Activated T-cell treated with anti-CD3 and anti-CD28 coated beads, Interleukin-2, amount 50 U/mL, for 72 hours (primary cell): ENCODE measurements around the gene CFP. TPM values are rescaled to one million over a fixed set of nuclear protein-coding genes. Genes with fewer than 3 reads are reported as not detected.

ENCODE experiments used
- ATAC-seq, 2 donors: fragments of 150-1000 bp; cut with Tn5 transposase; replicated peaks in 1 of 2; 2 replicates each; pipeline ENCODE4 v1.10.0; 2021; ENCODE audit warnings: moderate library complexity in 2 of 2, mild to moderate bottlenecking in 1 of 2
- DNase-seq, 2 donors: peaks; one replicate each; pipeline ENCODE4 v3.0.0; 2021 to 2022; ENCODE audit warnings: mixed read lengths in 1 of 2
- H3K27ac Mint-ChIP-seq: one replicate; pipeline ENCODE4 v1.8.0; 2022; ENCODE audit warnings: mild to moderate bottlenecking, moderate library complexity, mixed read lengths
- H3K27me3 Mint-ChIP-seq: one replicate; pipeline ENCODE4 v1.8.0; 2022; ENCODE audit warnings: low read depth, mixed read lengths
- H3K36me3 Mint-ChIP-seq, 2 donors: one replicate each; pipeline ENCODE4 v1.8.0; 2022; ENCODE audit warnings: mixed read lengths in 2 of 2, mild to moderate bottlenecking in 1 of 2; ENCODE audit not compliant: insufficient read depth in 2 of 2
- H3K4me1 Mint-ChIP-seq: one replicate; pipeline ENCODE4 v1.8.0; 2022; ENCODE audit warnings: low read depth, mixed read lengths
- H3K4me3 Mint-ChIP-seq, 2 donors: one replicate each; pipeline ENCODE4 v1.8.0; 2022; ENCODE audit warnings: mild to moderate bottlenecking in 2 of 2, mixed read lengths in 2 of 2, moderate library complexity in 2 of 2
- H3K9me3 Mint-ChIP-seq, 2 donors: one replicate each; pipeline ENCODE4 v1.8.0; 2022; ENCODE audit warnings: mixed read lengths in 2 of 2
- total RNA-seq, 2 donors: library from RNA; stranded (reverse); gene quantifications; one replicate each; pipeline ENCODE4 v1.2.3, GENCODE V29; 2022

CFP gene
- total RNA-seq, 2 donors from 2014 or later = 6.4 to 9.5 TPM

GRCh38 chrX:47650164-47651042 is 20.7 kb upstream of the CFP start, which contains the start of gene ELK1:
Gene ELK1 (minus strand): TSS chrX:47650563. CDS start chrX:47641441, 9,122 bp downstream.
- H3K27me3 Mint-ChIP-seq = peaks cover 4% of the 10 kb centered on the region
- no peaks in the 10 kb centered on the region for H3K9me3 Mint-ChIP-seq
- peak within 1 kb of the TSS; percentile 95 for H3K27ac Mint-ChIP-seq
- DNase-seq = peak; percentile 88 to 92
- peak; percentile 91 to 92 for ATAC-seq
- peaks cover 24% of the 10 kb centered on the region for H3K4me1 Mint-ChIP-seq
- H3K4me3 Mint-ChIP-seq = peak within 1 kb of the TSS; percentile 89 to 92
- H3K36me3 Mint-ChIP-seq = peaks cover 11 to 14% of the 10 kb centered on the region in 2 donors

DNA sequence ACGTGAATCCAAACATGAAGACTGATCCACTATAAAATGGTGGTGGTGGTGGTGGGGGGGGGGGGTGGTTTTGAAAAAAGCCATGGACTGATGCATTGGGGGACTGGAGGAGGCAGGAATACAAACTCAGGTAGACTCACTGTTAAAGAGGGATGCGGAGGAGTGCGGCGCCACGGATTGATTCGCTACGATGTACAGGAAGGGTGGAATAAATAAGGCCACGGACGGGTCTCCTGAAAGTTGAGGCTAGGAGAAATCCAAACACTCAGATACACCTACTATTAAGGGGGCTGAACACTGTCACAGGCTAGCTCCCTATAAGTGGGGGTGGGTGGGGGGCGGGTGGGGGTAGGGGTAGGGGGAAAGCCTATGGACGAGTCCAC is 20.0 kb upstream of the CFP start:
- H3K36me3 Mint-ChIP-seq = peaks cover 11 to 14% of the 10 kb centered on the region in 2 donors
- H3K27ac Mint-ChIP-seq = peak overlapping the region; percentile 86
- DNase-seq = no peak
- ATAC-seq = no peak
- H3K4me1 Mint-ChIP-seq = peaks cover 27% of the 10 kb centered on the region
- H3K4me3 Mint-ChIP-seq = peak overlapping the region; percentile 89 to 92
- no peaks in the 10 kb centered on the region for H3K9me3 Mint-ChIP-seq
- peaks cover 4% of the 10 kb centered on the region for H3K27me3 Mint-ChIP-seq

DNA sequence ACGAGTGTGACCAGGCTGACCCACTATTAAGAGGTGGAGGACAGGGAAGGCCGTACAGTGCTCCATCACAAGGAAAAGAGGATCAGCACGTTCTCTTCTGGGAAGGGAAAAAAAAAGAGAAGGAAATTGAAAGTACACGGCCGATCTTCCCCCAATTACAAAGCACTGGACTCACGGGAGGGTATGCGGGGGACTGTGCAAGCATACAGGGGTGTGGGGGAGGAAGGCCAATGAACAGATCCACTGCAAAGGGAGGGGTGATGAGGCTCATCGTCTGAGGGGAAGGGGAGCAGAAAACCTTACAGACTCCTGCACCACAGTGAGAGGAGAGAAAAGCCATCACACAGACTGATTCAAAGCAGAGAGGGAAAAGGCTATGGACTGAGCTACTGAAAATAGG is 19.5 kb upstream of the CFP start:
- H3K36me3 Mint-ChIP-seq = peaks cover 10 to 14% of the 10 kb centered on the region in 2 donors
- peaks cover 8% of the 10 kb centered on the region for H3K27me3 Mint-ChIP-seq
- DNase-seq (no peak), ATAC-seq (no peak)
- H3K27ac Mint-ChIP-seq = peak overlapping the region; percentile 86
- peaks cover 32% of the 10 kb centered on the region for H3K4me1 Mint-ChIP-seq
- H3K4me3 Mint-ChIP-seq = peak overlapping the region; percentile 89 to 92
- no peaks in the 10 kb centered on the region for H3K9me3 Mint-ChIP-seq

GRCh38 chrX:47648376-47648775 is 18.6 kb upstream of the CFP start:
- DNase-seq = no peak
- H3K27me3 Mint-ChIP-seq = peaks cover 11% of the 10 kb centered on the region
- H3K27ac Mint-ChIP-seq = peak overlapping the region; percentile 86
- H3K4me3 Mint-ChIP-seq = peak overlapping the region; percentile 89 to 92
- H3K9me3 Mint-ChIP-seq = no peaks in the 10 kb centered on the region
- peaks cover 35% of the 10 kb centered on the region for H3K4me1 Mint-ChIP-seq
- H3K36me3 Mint-ChIP-seq = peaks cover 10 to 14% of the 10 kb centered on the region in 2 donors
- no peak for ATAC-seq

- H3K27ac Mint-ChIP-seq = no peak overlapping the region
- no peaks in the 10 kb centered on the region for H3K9me3 Mint-ChIP-seq
- peaks cover 35% of the 10 kb centered on the region for H3K4me1 Mint-ChIP-seq
- ATAC-seq (no peak), DNase-seq (no peak)
- peak overlapping the region in 1 of 2 donors; percentile 26 for H3K4me3 Mint-ChIP-seq
- H3K27me3 Mint-ChIP-seq = peaks cover 11% of the 10 kb centered on the region
- peaks cover 8 to 13% of the 10 kb centered on the region in 2 donors for H3K36me3 Mint-ChIP-seq
Measured at GRCh38 chrX:47646636-47647035, 16.9 kb upstream of the CFP start.

GRCh38 chrX:47645530-47645929 is 15.8 kb upstream of the CFP start:
- no peak for DNase-seq
- H3K27me3 Mint-ChIP-seq = peaks cover 11% of the 10 kb centered on the region
- H3K9me3 Mint-ChIP-seq = no peaks in the 10 kb centered on the region
- H3K27ac Mint-ChIP-seq = no peak overlapping the region
- peaks cover 24% of the 10 kb centered on the region for H3K4me1 Mint-ChIP-seq
- no peak overlapping the region for H3K4me3 Mint-ChIP-seq
- ATAC-seq = no peak
- peaks cover 14 to 15% of the 10 kb centered on the region in 2 donors for H3K36me3 Mint-ChIP-seq

DNA sequence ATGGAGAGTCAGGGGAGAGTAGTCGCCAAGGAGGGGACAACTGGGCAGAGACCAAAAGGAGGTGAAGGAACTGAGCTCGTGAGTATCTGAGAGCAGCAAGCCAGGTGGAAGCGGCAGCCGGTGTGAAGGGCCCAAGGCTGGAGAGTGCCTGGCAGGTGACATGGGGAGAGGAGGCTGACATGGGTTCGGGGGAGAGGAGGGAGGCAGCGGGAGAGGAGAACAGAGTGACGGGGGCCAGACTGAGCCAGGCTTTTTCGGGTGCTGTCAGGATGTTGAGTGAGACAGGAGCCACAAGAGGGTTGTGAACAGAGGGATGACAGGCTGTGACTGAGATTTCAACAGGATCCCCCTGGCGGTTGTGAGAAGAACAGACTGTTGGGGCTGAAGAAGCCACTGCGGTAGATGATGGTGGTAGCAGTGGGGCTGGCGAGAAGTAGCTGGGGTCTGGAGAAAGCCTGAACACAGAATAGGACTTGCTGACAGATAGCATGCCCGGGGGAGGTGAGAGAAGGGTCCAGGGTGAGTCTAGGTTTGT is 14.9 kb upstream of the CFP start:
- no peak for DNase-seq
- Mint-ChIP-seq H3K27ac (peak overlapping the region; percentile 80), H3K36me3 (peaks cover 20 to 23% of the 10 kb centered on the region in 2 donors), H3K4me1 (peaks cover 24% of the 10 kb centered on the region), H3K9me3 (peaks cover 1 to 2% of the 10 kb centered on the region in 2 donors), H3K4me3 (no peak overlapping the region), H3K27me3 (peaks cover 11% of the 10 kb centered on the region)
- peak in 1 of 2 donors; percentile 26 for ATAC-seq

GRCh38 chrX:47643926-47644325 is 14.2 kb upstream of the CFP start:
- Mint-ChIP-seq H3K9me3 (peaks cover 1 to 2% of the 10 kb centered on the region in 2 donors), H3K36me3 (peaks cover 20 to 25% of the 10 kb centered on the region in 2 donors), H3K4me1 (peaks cover 25% of the 10 kb centered on the region), H3K4me3 (no peak overlapping the region), H3K27me3 (peaks cover 11% of the 10 kb centered on the region), H3K27ac (peak overlapping the region; percentile 80)
- no peak for ATAC-seq
- no peak for DNase-seq

GRCh38 chrX:47638816-47639215 is 9.1 kb upstream of the CFP start:
- peaks cover 14% of the 10 kb centered on the region for H3K4me1 Mint-ChIP-seq
- H3K9me3 Mint-ChIP-seq = peaks cover 1 to 2% of the 10 kb centered on the region in 2 donors
- H3K36me3 Mint-ChIP-seq = peaks cover 21 to 33% of the 10 kb centered on the region in 2 donors
- no peak overlapping the region for H3K27ac Mint-ChIP-seq
- no peak for ATAC-seq
- DNase-seq = no peak
- peak overlapping the region in 1 of 2 donors; percentile 9 for H3K4me3 Mint-ChIP-seq
- H3K27me3 Mint-ChIP-seq = no peaks in the 10 kb centered on the region

DNA sequence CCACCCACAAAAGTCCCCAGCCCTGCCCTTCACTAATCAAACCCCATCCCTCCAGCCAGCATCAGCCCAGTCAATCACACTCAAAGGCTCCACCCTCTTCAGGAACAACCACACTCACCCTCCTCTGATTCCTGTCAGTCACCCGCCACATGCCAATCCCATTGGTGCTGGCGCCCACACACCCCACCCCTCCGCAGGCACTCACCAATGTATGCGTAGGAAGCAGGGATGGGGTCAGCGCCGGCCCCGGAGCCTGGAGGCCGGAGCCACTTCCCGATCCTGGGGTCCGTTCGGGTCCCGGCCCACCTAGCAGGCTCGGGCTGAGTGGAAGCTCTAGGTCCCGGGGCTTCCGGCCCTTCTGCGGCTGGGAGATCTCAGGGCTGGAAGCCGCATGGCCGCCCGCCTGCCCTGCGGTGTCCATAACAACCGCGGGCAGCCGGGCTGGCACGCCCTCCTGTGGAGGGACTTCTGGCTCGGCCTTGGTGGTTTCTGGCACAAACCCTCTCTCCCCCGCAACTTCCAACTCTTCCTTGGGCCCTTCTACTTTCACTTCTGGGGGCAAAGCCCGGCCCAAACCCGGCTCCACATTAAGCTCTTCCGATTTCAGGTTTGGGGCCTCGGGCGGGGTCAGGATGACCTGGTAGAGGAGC is 7.9 kb upstream of the CFP start:
- DNase-seq = peak; percentile 21 to 45
- H3K27me3 Mint-ChIP-seq = no peaks in the 10 kb centered on the region
- peaks cover 21 to 33% of the 10 kb centered on the region in 2 donors for H3K36me3 Mint-ChIP-seq
- no peak overlapping the region for H3K27ac Mint-ChIP-seq
- H3K9me3 Mint-ChIP-seq = peaks cover 1 to 2% of the 10 kb centered on the region in 2 donors
- peak overlapping the region; percentile 42 to 59 for H3K4me3 Mint-ChIP-seq
- ATAC-seq = peak; percentile 50 to 54
- peaks cover 14% of the 10 kb centered on the region for H3K4me1 Mint-ChIP-seq

- peak; percentile 30 to 57 for DNase-seq
- H3K27ac Mint-ChIP-seq = no peak overlapping the region
- H3K27me3 Mint-ChIP-seq = no peaks in the 10 kb centered on the region
- H3K4me1 Mint-ChIP-seq = peaks cover 17% of the 10 kb centered on the region
- H3K36me3 Mint-ChIP-seq = peaks cover 12 to 19% of the 10 kb centered on the region in 2 donors
- H3K9me3 Mint-ChIP-seq = peaks cover 1 to 2% of the 10 kb centered on the region in 2 donors
- peak; percentile 84 to 85 for ATAC-seq
- H3K4me3 Mint-ChIP-seq = no peak overlapping the region
Measured at GRCh38 chrX:47634871-47635575, 5.3 kb upstream of the CFP start.

DNA sequence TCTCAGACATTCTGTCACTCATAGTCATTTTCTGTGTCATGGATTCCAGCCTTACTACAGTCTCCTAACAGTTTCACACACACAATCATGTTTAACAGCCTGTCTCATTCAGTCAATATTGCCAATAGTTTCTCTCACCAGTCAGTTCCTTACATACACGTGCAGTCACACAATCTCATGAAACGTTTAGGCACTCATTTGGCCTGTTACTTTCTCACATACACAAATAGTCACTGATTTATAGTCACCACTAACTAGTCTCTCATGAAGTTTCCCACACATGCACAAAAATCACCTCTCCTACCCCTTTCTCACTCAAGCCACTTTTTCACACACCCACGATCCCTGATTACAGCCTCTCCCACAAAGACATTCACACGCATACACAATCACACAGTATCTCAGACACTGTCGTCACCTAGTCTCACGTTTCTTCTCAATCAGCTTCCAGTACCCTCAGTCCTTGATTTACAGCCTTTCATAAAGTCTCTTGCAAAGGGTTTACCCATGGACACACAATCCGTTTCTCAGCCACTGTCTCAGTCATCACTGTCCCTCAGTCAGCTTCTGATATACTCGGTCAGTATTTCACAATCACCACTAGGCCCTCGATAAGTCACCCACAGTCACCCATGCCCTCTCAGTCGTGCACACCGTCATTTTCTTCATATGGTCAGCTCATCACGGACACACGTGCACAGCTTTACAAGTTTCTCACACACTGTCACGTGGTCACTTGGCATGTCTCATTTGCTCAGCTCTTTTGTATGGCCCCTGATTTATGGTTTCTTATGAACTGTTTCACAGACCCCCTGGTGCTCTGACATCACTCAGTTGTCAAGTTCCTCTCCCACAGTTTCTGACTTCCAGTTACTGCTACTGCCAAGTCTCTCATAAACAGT is 4.2 kb upstream of the CFP start:
- H3K27me3 Mint-ChIP-seq = no peaks in the 10 kb centered on the region
- no peak overlapping the region for H3K27ac Mint-ChIP-seq
- H3K36me3 Mint-ChIP-seq = peaks cover 4 to 10% of the 10 kb centered on the region in 2 donors

More for the DNA sequence above, 4.2 kb upstream of the CFP start:
- ATAC-seq (no peak), DNase-seq (no peak)
- Mint-ChIP-seq H3K4me1 (peaks cover 21% of the 10 kb centered on the region), H3K4me3 (no peak overlapping the region), H3K9me3 (no peaks in the 10 kb centered on the region)
